GM19023 (cell line): ENCODE results near the gene PDE2A.
A peak's percentile ranks its signal among the peaks of the same experiment; 100 is the strongest.

Source experiments
- ATAC-seq: cut with Tn5 transposase; IDR thresholded peaks from one replicate; pipeline ENCODE4 v1.9.1; 2021; ENCODE audit warnings: mild to moderate bottlenecking, moderate library complexity; ENCODE audit not compliant: unreplicated experiment

PDE2A gene

GRCh38 chr11:72617080-72617762 lies 57.0 kb downstream of the PDE2A start:
- ATAC-seq, result no peak

- ATAC-seq, result no peak
These were observed 57.6 kb downstream of the PDE2A start for GRCh38 chr11:72616655-72617054.

- no peak for ATAC-seq
These were observed 58.9 kb downstream of the PDE2A start for GRCh38 chr11:72615329-72615728.

- no peak for ATAC-seq
These were observed 59.8 kb downstream of the PDE2A start for GRCh38 chr11:72614381-72614780.

GRCh38 chr11:72613977-72614376 lies 60.2 kb downstream of the PDE2A start:
- peak; percentile 77 for ATAC-seq

GRCh38 chr11:72613450-72613849 lies 60.8 kb downstream of the PDE2A start:
- no peak for ATAC-seq

- no peak for ATAC-seq
These were observed 64.7 kb downstream of the PDE2A start for GRCh38 chr11:72609476-72609875.

- ATAC-seq, result no peak
These were observed 65.2 kb downstream of the PDE2A start for GRCh38 chr11:72609045-72609444.

- ATAC-seq, result no peak
These were observed 66.7 kb downstream of the PDE2A start for GRCh38 chr11:72607496-72607895.

GRCh38 chr11:72606748-72607468 lies 67.3 kb downstream of the PDE2A start:
- no peak for ATAC-seq

GRCh38 chr11:72605973-72606747 lies 68.1 kb downstream of the PDE2A start:
- ATAC-seq, result no peak

GRCh38 chr11:72604256-72604655 lies 70.0 kb downstream of the PDE2A start:
- no peak for ATAC-seq

GRCh38 chr11:72602250-72602904 lies 71.8 kb downstream of the PDE2A start:
- ATAC-seq, result no peak

- no peak for ATAC-seq
These were observed 73.7 kb downstream of the PDE2A start for GRCh38 chr11:72600557-72600956.

GRCh38 chr11:72599325-72600117 lies 74.7 kb downstream of the PDE2A start:
- ATAC-seq, result no peak

GRCh38 chr11:72598906-72599305 lies 75.3 kb downstream of the PDE2A start:
- ATAC-seq, result no peak

GRCh38 chr11:72598466-72598865 lies 75.8 kb downstream of the PDE2A start:
- no peak for ATAC-seq

GRCh38 chr11:72597721-72598120 lies 76.5 kb downstream of the PDE2A start:
- ATAC-seq, result no peak

- ATAC-seq, result no peak
These were observed 78.9 kb downstream of the PDE2A start for GRCh38 chr11:72595292-72595684.

GRCh38 chr11:72594493-72595291 lies 79.5 kb downstream of the PDE2A start:
- ATAC-seq, result no peak
